Fibroblast of lung (primary cell): ENCODE data around the gene FOXK2. TPM values are rescaled to one million over a fixed set of nuclear protein-coding genes. Genes with fewer than 3 reads are reported as not detected.

Source experiments
- DNase-seq, 2 donors: peaks; one replicate each; pipeline versions ENCODE4 v3.0.0 to v3.0.0-alpha.2; 2010; ENCODE audit warnings: low read depth in 2 of 2
- H2AFZ ChIP-seq: 2 replicates; pipeline ENCODE4 v1.5.1; 2012; ENCODE audit warnings: low read length, control low read depth, inconsistent platforms
- H3K27ac ChIP-seq: 2 replicates; pipeline ENCODE4 v1.5.1; 2011; ENCODE audit warnings: low read length, control low read depth; ENCODE audit not compliant: insufficient read depth
- H3K27me3 ChIP-seq: 2 replicates; pipeline ENCODE4 v1.5.1; 2011; ENCODE audit warnings: mild to moderate bottlenecking, low read length; ENCODE audit not compliant: control insufficient read depth, insufficient read depth
- H3K36me3 ChIP-seq: 2 replicates; pipeline ENCODE4 v1.5.1; 2011; ENCODE audit warnings: low read length; ENCODE audit not compliant: control insufficient read depth, insufficient read depth
- H3K4me1 ChIP-seq: 2 replicates; pipeline ENCODE4 v1.5.1; 2011; ENCODE audit warnings: low read length; ENCODE audit not compliant: control insufficient read depth, insufficient read depth; ENCODE audit errors: extremely low read depth
- H3K4me2 ChIP-seq: 2 replicates; pipeline ENCODE4 v1.5.1; 2011; ENCODE audit warnings: low read length, control low read depth; ENCODE audit not compliant: insufficient read depth; ENCODE audit errors: extremely low read depth
- H3K4me3 ChIP-seq, 4 experiments: fragments of 200-600 bp in 1 of 4; sonication (generic) in 1 of 4; replicated peaks in 1 of 4; 2 replicates each; pipeline ENCODE4 v1.5.1; 2011 to 2016; ENCODE audit warnings: low read length in 4 of 4, low read depth in 3 of 4, mild to moderate bottlenecking in 3 of 4, control low read depth in 2 of 4, inconsistent platforms in 1 of 4, mixed read lengths in 1 of 4; ENCODE audit not compliant: insufficient read depth in 1 of 4; ENCODE audit errors: control extremely low read depth in 1 of 4
- H3K79me2 ChIP-seq: 2 replicates; pipeline ENCODE4 v1.5.1; 2012; ENCODE audit warnings: mild to moderate bottlenecking, low read length, inconsistent platforms; ENCODE audit not compliant: control insufficient read depth, insufficient read depth
- H3K9ac ChIP-seq: 2 replicates; pipeline ENCODE4 v1.5.1; 2011; ENCODE audit warnings: mild to moderate bottlenecking, low read length, control low read depth; ENCODE audit not compliant: insufficient read depth
- H3K9me3 ChIP-seq: 2 replicates; pipeline ENCODE4 v1.5.1; 2012; ENCODE audit warnings: low read depth, low read length; ENCODE audit not compliant: control insufficient read depth, insufficient read depth
- H4K20me1 ChIP-seq: 2 replicates; pipeline ENCODE4 v1.5.1; 2011; ENCODE audit warnings: low read length; ENCODE audit not compliant: control insufficient read depth, insufficient read depth; ENCODE audit errors: extremely low read depth
- EZH2 ChIP-seq: IDR thresholded peaks from 2 replicates; pipeline ENCODE4 v1.5.1; 2012; ENCODE audit warnings: low read length, control low read depth, mild to moderate bottlenecking; ENCODE audit errors: missing control alignments
- polyA plus RNA-seq, 2 donors: library from polyadenylated mRNA; depleted of rRNA in 1 of 2; stranded (reverse) in 1 of 2; unstranded in 1 of 2; fragments of >200 nt; gene quantifications; 2 replicates each; pipeline ENCODE4 v1.2.1, GENCODE V29; 2011 to 2012; ENCODE audit warnings: missing spikeins in 1 of 2
- total RNA-seq: library from RNA; depleted of rRNA; stranded (reverse); fragments of >200 nt; gene quantifications from 2 replicates; pipeline ENCODE4 v1.2.1, GENCODE V29; 2014
- TF ChIP-seq, protein P1 (sequence below), 2 donors: IDR thresholded peaks in 1 of 2; conservative IDR thresholded peaks in 1 of 2; 1 replicate in 1 of 2; 2 replicates in 1 of 2; pipeline ENCODE4 v1.5.1; 2011 to 2012; ENCODE audit warnings: low read length in 2 of 2, control low read depth in 1 of 2, inconsistent platforms in 1 of 2, low read depth in 1 of 2, mild to moderate bottlenecking in 1 of 2

The FOXK2 gene
- total and polyA plus RNA-seq, 2 donors (not counting 1 experiment from before 2014, with no cell fraction given) = 23.5 to 33.2 TPM

DNA sequence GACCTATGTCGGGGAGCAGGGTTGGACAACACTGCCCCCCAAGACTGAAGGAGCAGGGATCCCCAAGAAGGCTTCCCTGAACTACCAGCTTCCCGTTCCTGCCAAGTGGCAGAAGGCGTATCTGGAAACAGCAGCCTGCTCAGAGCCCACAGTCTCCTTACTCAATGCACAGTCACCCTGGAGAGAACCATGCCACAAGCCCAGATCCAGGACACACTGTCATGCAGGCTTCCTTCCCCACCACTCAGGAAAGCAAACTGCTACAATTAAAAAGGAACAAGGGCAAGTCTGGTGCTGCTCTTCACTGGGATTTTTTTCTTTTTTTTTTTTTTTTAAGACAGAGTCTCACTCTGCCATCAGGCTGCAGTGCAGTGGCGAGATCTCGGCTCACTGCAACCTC lies 120.5 kb downstream of the FOXK2 start:
- H3K79me2 ChIP-seq = peaks cover 74% of the 10 kb centered on the region
- H3K27me3 ChIP-seq = no peaks in the 10 kb centered on the region
- DNase-seq = no peak
- H3K4me3 ChIP-seq = no peak overlapping the region
- no peak overlapping the region for H3K4me2 ChIP-seq
- H3K9ac ChIP-seq = no peak overlapping the region
- H3K9me3 ChIP-seq = no peaks in the 10 kb centered on the region
- no peak for TF ChIP-seq EZH2
- TF ChIP-seq, protein P1, sequence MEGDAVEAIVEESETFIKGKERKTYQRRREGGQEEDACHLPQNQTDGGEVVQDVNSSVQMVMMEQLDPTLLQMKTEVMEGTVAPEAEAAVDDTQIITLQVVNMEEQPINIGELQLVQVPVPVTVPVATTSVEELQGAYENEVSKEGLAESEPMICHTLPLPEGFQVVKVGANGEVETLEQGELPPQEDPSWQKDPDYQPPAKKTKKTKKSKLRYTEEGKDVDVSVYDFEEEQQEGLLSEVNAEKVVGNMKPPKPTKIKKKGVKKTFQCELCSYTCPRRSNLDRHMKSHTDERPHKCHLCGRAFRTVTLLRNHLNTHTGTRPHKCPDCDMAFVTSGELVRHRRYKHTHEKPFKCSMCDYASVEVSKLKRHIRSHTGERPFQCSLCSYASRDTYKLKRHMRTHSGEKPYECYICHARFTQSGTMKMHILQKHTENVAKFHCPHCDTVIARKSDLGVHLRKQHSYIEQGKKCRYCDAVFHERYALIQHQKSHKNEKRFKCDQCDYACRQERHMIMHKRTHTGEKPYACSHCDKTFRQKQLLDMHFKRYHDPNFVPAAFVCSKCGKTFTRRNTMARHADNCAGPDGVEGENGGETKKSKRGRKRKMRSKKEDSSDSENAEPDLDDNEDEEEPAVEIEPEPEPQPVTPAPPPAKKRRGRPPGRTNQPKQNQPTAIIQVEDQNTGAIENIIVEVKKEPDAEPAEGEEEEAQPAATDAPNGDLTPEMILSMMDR (conservative IDR thresholded peaks at IDR 0.05 in 1 of 2, IDR thresholded peaks at IDR 0.05 in 1 of 2; ENCODE audit: low read depth in 1 of 2, low read length in 2 of 2) = no peak
- H4K20me1 ChIP-seq = peaks cover 1% of the 10 kb centered on the region
- H3K4me1 ChIP-seq = no peaks in the 10 kb centered on the region
- H2AFZ ChIP-seq = no peak overlapping the region
- no peak overlapping the region for H3K27ac ChIP-seq
- peaks cover 8% of the 10 kb centered on the region for H3K36me3 ChIP-seq

DNA sequence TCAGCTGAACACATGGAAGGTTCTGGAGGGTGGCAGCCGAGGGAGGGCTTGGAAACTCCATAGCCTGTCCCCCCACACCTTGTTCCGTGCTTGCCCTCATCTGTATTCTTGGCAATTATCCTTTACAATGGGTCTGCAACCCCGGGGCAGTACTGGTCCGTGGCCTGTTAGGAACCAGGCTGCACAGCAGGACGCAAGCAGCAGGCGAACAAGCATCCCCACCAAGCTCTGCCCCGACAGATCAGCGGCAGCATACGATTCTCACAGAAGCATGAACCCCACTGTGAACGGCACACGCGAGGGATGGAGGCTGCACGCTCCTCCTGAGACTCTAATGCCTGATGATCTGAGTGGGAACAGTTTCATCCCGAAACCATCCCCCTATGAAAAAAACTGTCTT lies 122.5 kb downstream of the FOXK2 start:
- H3K79me2 ChIP-seq = peaks cover 86% of the 10 kb centered on the region
- no peak overlapping the region for H3K9ac ChIP-seq
- no peak overlapping the region for H3K4me3 ChIP-seq
- H3K9me3 ChIP-seq = no peaks in the 10 kb centered on the region
- peaks cover 1% of the 10 kb centered on the region for H4K20me1 ChIP-seq
- no peak for DNase-seq
- H3K4me2 ChIP-seq = no peak overlapping the region
- H2AFZ ChIP-seq = no peak overlapping the region
- H3K4me1 ChIP-seq = peaks cover 6% of the 10 kb centered on the region
- peaks cover 8% of the 10 kb centered on the region for H3K36me3 ChIP-seq
- no peaks in the 10 kb centered on the region for H3K27me3 ChIP-seq
- no peak overlapping the region for H3K27ac ChIP-seq
- TF ChIP-seq, protein P1 (conservative IDR thresholded peaks at IDR 0.05 in 1 of 2, IDR thresholded peaks at IDR 0.05 in 1 of 2; ENCODE audit: low read depth in 1 of 2, low read length in 2 of 2) = no peak
- no peak for TF ChIP-seq EZH2

DNA sequence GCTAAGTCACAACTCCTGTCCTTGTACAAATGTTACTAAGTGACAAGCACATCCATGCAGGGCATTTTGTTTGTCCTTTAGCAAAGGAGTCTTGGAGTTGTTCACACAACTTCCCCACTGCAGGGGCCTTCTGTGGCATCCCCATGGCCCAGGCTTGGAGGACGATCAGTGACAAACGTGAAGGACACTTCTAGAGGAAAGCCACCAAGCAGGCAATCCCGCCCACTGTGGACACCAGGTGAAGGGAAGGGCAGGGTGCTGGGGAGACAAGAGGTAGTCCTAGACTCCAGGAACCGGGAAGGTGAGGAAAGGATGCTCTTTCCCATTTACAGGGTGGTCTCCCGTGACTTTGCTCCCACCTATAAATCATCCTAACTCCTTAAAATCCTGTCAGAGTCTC lies 124.6 kb downstream of the FOXK2 start:
- TF ChIP-seq EZH2 = no peak
- TF ChIP-seq, protein P1 (conservative IDR thresholded peaks at IDR 0.05 in 1 of 2, IDR thresholded peaks at IDR 0.05 in 1 of 2; ENCODE audit: low read depth in 1 of 2, low read length in 2 of 2) = no peak
- Histone ChIP-seq H2AFZ (no peak overlapping the region), H3K4me1 (peaks cover 6% of the 10 kb centered on the region), H3K4me2 (no peak overlapping the region), H3K27ac (no peak overlapping the region), H4K20me1 (no peaks in the 10 kb centered on the region), H3K9me3 (no peaks in the 10 kb centered on the region), H3K27me3 (no peaks in the 10 kb centered on the region), H3K4me3 (no peak overlapping the region), H3K79me2 (peaks cover 82% of the 10 kb centered on the region), H3K36me3 (peaks cover 8% of the 10 kb centered on the region), H3K9ac (no peak overlapping the region)
- no peak for DNase-seq
